Parathyroid adenoma (tissue), 2 donors: ENCODE results near the gene PIGR.
"Not testable (repeated sequence)": the region's sequence is repeated elsewhere in the genome, so short reads cannot be mapped to it uniquely, and the experiment has no call there.

Source experiments
- H2AFZ ChIP-seq: fragments of 300-600 bp; sonication (generic); one replicate; pipeline ENCODE4 v1.7.0; 2017; ENCODE audit warnings: antibody characterized with exemption, mild to moderate bottlenecking
- H3K27ac ChIP-seq: fragments of 300-600 bp; sonication (generic); one replicate; pipeline ENCODE4 v1.7.0; 2017
- H3K27me3 ChIP-seq: fragments of 300-600 bp; sonication (generic); one replicate; pipeline ENCODE4 v1.7.0; 2017; ENCODE audit warnings: low read length; ENCODE audit not compliant: control insufficient read depth, insufficient read depth
- H3K36me3 ChIP-seq: fragments of 300-600 bp; sonication (generic); one replicate; pipeline ENCODE4 v1.7.0; 2017; ENCODE audit warnings: low read length; ENCODE audit not compliant: control insufficient read depth, insufficient read depth
- H3K4me1 ChIP-seq: fragments of 300-600 bp; sonication (generic); one replicate; pipeline ENCODE4 v1.7.0; 2017; ENCODE audit warnings: control low read depth
- H3K4me2 ChIP-seq: fragments of 300-600 bp; sonication (generic); one replicate; pipeline ENCODE4 v1.7.0; 2017; ENCODE audit warnings: low read length
- H3K4me3 ChIP-seq: fragments of 300-600 bp; sonication (generic); one replicate; pipeline ENCODE4 v1.7.0; 2017; ENCODE audit warnings: low read depth, low read length
- H3K79me2 ChIP-seq: fragments of 300-600 bp; sonication (generic); one replicate; pipeline ENCODE4 v1.7.0; 2017; ENCODE audit warnings: control low read depth
- H3K9ac ChIP-seq: fragments of 300-600 bp; sonication (generic); one replicate; pipeline ENCODE4 v1.7.0; 2017; ENCODE audit warnings: mild to moderate bottlenecking
- H3K9me3 ChIP-seq: fragments of 300-600 bp; sonication (generic); one replicate; pipeline ENCODE4 v1.7.0; 2017; ENCODE audit warnings: low read length; ENCODE audit not compliant: control insufficient read depth
- CTCF ChIP-seq: fragments of 300-600 bp; sonication (generic); IDR thresholded peaks from one replicate; pipeline ENCODE4 v1.7.0; 2017; ENCODE audit warnings: antibody characterized with exemption, mild to moderate bottlenecking
- donor health status: primary hyperparathyroidism.

The PIGR gene

GRCh38 chr1:206926286-206926685 is 20.0 kb downstream of the PIGR start:
- Histone ChIP-seq H3K79me2 (no peaks in the 10 kb centered on the region), H3K4me3 (no peak overlapping the region), H2AFZ (no peak overlapping the region), H3K36me3 (no peaks in the 10 kb centered on the region), H3K4me1 (no peaks in the 10 kb centered on the region), H3K4me2 (no peak overlapping the region), H3K9ac (no peak overlapping the region), H3K27ac (no peak overlapping the region), H3K27me3 (no peaks in the 10 kb centered on the region), H3K9me3 (no peaks in the 10 kb centered on the region)
- TF ChIP-seq CTCF: no peak

- Histone ChIP-seq H3K4me1 (no peaks in the 10 kb centered on the region), H3K36me3 (no peaks in the 10 kb centered on the region), H3K9me3 (no peaks in the 10 kb centered on the region), H3K9ac (no peak overlapping the region), H3K4me2 (no peak overlapping the region), H3K27me3 (no peaks in the 10 kb centered on the region), H3K4me3 (no peak overlapping the region), H2AFZ (no peak overlapping the region), H3K79me2 (no peaks in the 10 kb centered on the region), H3K27ac (no peak overlapping the region)
- no peak for TF ChIP-seq CTCF
Measured at GRCh38 chr1:206925106-206925736, 21.0 kb downstream of the PIGR start.

- TF ChIP-seq CTCF: no peak
- no peak overlapping the region for H3K4me2 ChIP-seq
- no peak overlapping the region for H3K4me3 ChIP-seq
- H3K9ac ChIP-seq: no peak overlapping the region
- no peaks in the 10 kb centered on the region for H3K79me2 ChIP-seq
- H3K4me1 ChIP-seq: no peaks in the 10 kb centered on the region
- no peak overlapping the region for H3K27ac ChIP-seq
- no peaks in the 10 kb centered on the region for H3K27me3 ChIP-seq
- no peaks in the 10 kb centered on the region for H3K9me3 ChIP-seq
- H3K36me3 ChIP-seq: no peaks in the 10 kb centered on the region
- H2AFZ ChIP-seq: no peak overlapping the region
Measured at GRCh38 chr1:206924592-206925105, 21.6 kb downstream of the PIGR start.

- H3K27me3 ChIP-seq, H3K4me2 ChIP-seq, H3K9ac ChIP-seq, H3K9me3 ChIP-seq, H3K27ac ChIP-seq, H3K36me3 ChIP-seq, H2AFZ ChIP-seq, H3K4me3 ChIP-seq, H3K4me1 ChIP-seq, H3K79me2 ChIP-seq: not testable (repeated sequence)
Measured at GRCh38 chr1:206923961-206924557, 22.2 kb downstream of the PIGR start.

- Histone ChIP-seq H3K4me2 (no peak overlapping the region), H3K36me3 (no peaks in the 10 kb centered on the region), H3K4me1 (no peaks in the 10 kb centered on the region), H3K4me3 (no peak overlapping the region), H3K9me3 (no peaks in the 10 kb centered on the region), H3K9ac (no peak overlapping the region), H3K27me3 (no peaks in the 10 kb centered on the region), H2AFZ (no peak overlapping the region), H3K79me2 (no peaks in the 10 kb centered on the region), H3K27ac (no peak overlapping the region)
- no peak for TF ChIP-seq CTCF
Measured at GRCh38 chr1:206923009-206923960, 23.0 kb downstream of the PIGR start.
